ENCODE measurements around the gene CEACAM7.
"Not testable (repeated sequence)": the region's sequence is repeated elsewhere in the genome, so short reads cannot be mapped to it uniquely, and the experiment has no call there.

Gene CEACAM7

GRCh38 chr19:41688098-41688497 is at the start of gene CEACAM7:
CEACAM7 (minus strand) TSS chr19:41688270; CDS start chr19:41688165, 105 bp downstream.
- no peak for DNase-seq (ENCODE audit: low read depth in 2 of 2)

DNA sequence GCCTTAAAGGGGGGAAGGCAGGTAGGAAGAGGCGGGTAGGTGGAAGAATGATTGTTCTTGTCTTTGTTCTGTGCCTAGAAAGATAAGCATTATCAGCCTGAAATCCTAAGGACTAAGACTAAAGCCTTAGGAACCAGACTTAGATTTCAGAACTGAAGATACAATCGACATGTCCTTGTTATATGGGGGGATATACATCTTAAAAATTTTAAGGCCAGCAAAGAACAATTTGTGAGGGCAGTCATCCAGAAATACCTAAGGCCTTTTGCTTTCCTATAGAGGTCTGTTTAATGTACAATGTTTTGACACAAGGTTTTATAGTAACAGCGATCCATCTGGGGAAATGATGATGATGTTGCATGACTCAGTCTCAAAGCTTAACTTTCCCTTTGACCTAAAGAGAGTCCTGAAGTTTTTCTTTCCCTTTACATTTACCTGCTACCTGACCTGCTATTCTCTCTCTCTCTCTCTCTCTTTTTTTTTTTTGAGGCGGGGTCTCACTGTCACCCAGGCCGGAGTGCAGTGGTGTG is 47.1 kb upstream of the CEACAM7 start:
- no peak for DNase-seq (ENCODE audit: low read depth in 2 of 2)

GRCh38 chr19:41734585-41734984 is 46.5 kb upstream of the CEACAM7 start:
- no peak for DNase-seq (ENCODE audit: low read depth in 2 of 2)

- no peak for DNase-seq (ENCODE audit: low read depth in 2 of 2)
Observed at GRCh38 chr19:41734156-41734555, 46.1 kb upstream of the CEACAM7 start.

DNA sequence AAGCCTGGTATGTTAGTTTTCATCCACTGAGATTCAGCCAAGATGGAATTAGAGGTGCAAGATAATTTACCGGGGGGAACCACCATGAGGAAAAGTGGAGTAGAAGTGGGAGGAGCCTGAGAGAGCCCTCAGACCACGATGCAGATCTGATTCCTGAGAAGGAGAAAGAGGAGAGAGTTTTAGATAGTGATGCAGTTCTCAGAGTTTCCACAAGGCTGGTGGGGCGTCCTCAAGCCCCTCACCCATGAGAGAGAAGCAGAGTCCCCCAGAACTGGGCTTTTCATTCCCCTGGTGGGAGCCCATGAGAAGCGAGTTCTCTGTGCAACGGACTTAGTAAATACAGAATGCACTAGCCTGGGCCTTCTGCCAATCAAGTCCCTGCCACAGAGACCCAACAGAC is 38.4 kb upstream of the CEACAM7 start:
- DNase-seq (ENCODE audit: low read depth in 2 of 2) = no peak

DNA sequence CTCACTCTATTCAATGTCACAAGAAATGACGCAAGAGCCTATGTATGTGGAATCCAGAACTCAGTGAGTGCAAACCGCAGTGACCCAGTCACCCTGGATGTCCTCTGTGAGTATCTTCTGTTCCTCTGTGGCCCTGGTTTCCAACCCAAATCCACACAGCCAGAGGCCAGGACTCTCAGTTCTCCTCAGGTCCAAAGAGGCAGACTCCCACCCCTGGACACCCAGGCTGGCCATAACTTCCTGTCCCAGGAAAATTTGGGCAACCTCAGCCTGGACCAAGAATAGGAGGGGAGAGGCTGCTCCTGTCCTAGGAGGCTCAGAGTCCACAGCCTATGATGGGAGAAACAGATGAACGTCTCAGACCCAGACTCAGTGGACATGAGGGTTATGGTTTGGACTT is 32.0 kb upstream of the CEACAM7 start:
- no peak for DNase-seq (ENCODE audit: low read depth in 2 of 2)

GRCh38 chr19:41718761-41719160 is 30.7 kb upstream of the CEACAM7 start:
- DNase-seq (ENCODE audit: low read depth in 2 of 2) = no peak

DNA sequence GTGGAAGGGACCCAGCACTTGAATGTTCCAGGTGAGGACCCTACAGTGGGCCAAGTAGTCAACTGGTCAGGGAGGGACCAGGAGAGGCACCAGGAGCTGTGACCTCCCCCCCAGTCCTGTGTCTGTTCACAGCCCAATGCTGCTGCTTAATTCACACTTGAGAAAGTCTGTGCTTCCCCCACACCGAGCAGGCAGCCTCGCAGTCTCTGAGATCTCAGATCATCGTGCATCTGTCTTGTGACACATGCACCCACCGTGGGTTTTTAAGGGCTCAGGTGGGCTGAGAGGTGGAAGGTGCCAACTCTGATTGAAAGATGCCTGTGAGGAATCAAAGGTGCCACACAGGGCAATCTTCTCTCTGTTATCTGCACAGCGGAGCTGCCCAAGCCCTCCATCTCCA is 26.5 kb upstream of the CEACAM7 start:
- no peak for DNase-seq (ENCODE audit: low read depth in 2 of 2)

DNA sequence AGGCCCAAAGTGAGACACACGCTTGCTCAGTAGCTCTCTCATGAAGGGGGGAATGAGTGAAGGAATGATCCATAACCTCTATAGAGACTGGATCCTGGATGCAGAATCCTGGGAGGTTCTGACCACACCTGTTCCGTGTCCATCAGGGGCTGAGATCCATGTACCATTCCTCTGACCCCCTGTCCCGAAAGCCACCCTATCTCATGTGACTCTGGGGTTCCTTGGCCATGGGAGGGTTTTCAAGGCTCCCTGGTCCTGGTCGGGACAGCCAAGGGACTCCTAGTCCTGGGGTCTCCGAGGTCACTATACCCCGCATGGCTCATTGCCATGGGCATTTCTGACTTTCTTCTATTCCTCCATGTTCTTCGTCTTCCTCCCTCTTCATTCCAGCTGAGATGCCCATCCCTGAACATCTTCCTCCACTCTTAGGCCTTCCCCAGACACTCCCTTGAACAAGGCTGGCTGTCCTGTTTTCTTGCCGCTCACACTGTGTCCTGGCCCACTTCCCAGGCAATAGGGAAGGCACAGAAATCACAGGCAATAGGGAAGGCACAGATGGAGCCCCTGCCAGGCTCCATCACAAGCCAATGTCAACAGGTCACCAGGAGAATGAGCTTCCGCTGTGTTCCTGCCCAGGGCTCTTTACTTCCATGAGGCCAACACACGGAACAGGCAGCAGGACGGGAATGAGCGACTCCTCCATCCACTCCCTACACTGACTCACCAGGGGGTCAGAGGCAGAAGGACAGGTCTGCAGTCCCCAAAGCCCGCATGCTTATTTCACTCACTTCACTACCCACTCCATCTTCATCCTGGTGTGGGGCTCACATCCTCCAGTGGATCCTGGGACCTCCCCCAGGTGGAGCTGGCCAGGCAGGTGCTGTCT is 23.5 kb upstream of the CEACAM7 start:
- no peak for DNase-seq (ENCODE audit: low read depth in 2 of 2)

DNA sequence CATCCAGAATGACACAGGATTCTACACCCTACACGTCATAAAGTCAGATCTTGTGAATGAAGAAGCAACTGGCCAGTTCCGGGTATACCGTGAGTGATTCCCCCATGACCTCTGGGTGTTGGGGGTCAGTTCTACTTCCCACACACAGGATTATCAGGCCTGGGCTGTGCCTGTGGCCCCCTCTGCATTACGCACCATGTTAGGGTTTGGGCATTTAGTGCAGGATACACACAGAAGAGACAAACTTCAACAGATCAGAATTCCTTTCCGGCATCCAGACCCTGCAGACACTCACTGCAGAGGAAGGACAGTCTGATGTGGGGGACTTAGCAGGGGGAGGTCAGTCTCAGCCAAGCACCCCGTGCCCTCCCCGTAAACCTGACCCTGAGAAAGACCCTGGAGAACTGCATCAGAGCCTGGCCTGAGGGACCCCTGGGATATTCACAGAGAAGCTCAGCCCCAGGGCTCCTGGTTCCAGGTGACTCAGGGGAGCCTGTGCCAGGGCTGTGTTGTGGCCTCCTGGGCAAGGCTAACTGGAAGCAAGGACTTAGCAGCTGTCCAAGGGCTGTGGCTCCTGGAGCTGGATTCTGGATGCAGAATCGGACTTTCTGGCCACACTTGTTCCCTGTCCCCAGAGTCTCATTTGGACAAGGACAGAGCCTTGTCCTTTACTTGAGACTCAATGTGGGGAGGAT is 22.0 kb upstream of the CEACAM7 start:
- DNase-seq (ENCODE audit: low read depth in 2 of 2) = no peak

DNA sequence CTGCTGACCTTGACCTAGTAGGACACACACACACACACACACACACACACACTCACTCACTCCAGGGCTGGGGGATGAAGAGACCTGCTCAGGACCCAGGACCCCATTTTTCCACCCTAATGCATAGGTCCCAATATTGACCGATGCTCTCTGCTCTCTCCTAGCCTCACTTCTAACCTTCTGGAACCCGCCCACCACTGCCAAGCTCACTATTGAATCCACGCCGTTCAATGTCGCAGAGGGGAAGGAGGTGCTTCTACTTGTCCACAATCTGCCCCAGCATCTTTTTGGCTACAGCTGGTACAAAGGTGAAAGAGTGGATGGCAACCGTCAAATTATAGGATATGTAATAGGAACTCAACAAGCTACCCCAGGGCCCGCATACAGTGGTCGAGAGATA is 21.4 kb upstream of the CEACAM7 start:
- not testable (repeated sequence) for DNase-seq (ENCODE audit: low read depth in 2 of 2)

DNA sequence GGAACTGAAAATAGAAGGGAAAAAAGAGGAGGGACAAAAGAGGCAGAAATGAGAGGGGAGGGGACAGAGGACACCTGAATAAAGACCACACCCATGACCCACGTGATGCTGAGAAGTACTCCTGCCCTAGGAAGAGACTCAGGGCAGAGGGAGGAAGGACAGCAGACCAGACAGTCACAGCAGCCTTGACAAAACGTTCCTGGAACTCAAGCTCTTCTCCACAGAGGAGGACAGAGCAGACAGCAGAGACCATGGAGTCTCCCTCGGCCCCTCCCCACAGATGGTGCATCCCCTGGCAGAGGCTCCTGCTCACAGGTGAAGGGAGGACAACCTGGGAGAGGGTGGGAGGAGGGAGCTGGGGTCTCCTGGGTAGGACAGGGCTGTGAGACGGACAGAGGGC is 20.4 kb upstream of the CEACAM7 start, which contains the start of gene CEACAM5:
Gene CEACAM5 (plus strand): TSS at position 146 of the 400 bp plus-strand sequence. CDS start 106 bp downstream, at position 252.
- DNase-seq (ENCODE audit: low read depth in 2 of 2) = no peak

GRCh38 chr19:41707871-41708371 is 19.9 kb upstream of the CEACAM7 start:
- DNase-seq (ENCODE audit: low read depth in 2 of 2) = no peak

- DNase-seq (ENCODE audit: low read depth in 2 of 2) = no peak
Observed at GRCh38 chr19:41707502-41707812, 19.4 kb upstream of the CEACAM7 start.

GRCh38 chr19:41706741-41707501 is 18.9 kb upstream of the CEACAM7 start:
- peak; percentile 38 to 49 for DNase-seq (ENCODE audit: low read depth in 2 of 2)

DNA sequence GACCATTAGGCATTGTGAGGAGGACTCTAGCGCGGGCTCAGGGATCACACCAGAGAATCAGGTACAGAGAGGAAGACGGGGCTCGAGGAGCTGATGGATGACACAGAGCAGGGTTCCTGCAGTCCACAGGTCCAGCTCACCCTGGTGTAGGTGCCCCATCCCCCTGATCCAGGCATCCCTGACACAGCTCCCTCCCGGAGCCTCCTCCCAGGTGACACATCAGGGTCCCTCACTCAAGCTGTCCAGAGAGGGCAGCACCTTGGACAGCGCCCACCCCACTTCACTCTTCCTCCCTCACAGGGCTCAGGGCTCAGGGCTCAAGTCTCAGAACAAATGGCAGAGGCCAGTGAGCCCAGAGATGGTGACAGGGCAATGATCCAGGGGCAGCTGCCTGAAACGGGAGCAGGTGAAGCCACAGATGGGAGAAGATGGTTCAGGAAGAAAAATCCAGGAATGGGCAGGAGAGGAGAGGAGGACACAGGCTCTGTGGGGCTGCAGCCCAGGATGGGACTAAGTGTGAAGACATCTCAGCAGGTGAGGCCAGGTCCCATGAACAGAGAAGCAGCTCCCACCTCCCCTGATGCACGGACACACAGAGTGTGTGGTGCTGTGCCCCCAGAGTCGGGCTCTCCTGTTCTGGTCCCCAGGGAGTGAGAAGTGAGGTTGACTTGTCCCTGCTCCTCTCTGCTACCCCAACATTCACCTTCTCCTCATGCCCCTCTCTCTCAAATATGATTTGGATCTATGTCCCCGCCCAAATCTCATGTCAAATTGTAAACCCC is 17.5 kb upstream of the CEACAM7 start:
- DNase-seq (ENCODE audit: low read depth in 2 of 2) = no peak

DNA sequence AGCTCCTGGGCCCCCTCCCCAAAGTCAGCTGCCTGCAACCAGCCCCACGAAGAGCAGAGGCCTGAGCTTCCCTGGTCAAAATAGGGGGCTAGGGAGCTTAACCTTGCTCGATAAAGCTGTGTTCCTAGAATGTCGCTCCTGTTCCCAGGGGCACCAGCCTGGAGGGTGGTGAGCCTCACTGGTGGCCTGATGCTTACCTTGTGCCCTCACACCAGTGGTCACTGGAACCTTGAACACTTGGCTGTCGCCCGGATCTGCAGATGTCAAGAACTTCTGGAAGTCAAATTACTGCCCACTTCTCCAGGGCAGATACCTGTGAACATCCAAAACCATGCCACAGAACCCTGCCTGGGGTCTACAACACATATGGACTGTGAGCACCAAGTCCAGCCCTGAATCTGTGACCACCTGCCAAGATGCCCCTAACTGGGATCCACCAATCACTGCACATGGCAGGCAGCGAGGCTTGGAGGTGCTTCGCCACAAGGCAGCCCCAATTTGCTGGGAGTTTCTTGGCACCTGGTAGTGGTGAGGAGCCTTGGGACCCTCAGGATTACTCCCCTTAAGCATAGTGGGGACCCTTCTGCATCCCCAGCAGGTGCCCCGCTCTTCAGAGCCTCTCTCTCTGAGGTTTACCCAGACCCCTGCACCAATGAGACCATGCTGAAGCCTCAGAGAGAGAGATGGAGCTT is 15.7 kb upstream of the CEACAM7 start:
- no peak for DNase-seq (ENCODE audit: low read depth in 2 of 2)

- DNase-seq (ENCODE audit: low read depth in 2 of 2) = no peak
Observed at GRCh38 chr19:41702171-41702651, 14.1 kb upstream of the CEACAM7 start.

- no peak for DNase-seq (ENCODE audit: low read depth in 2 of 2)
Observed at GRCh38 chr19:41701401-41702075, 13.5 kb upstream of the CEACAM7 start.
